Common myeloid progenitor, CD34-positive (primary cell): ENCODE data around the gene PLCXD1.
"Not testable (repeated sequence)": the region's sequence is repeated elsewhere in the genome, so short reads cannot be mapped to it uniquely, and the experiment has no call there.

Source experiments
- CTCF ChIA-PET: fragments of 350-600 bp; sonication (Branson Sonifier 250); formaldehyde crosslinking; loops from one replicate; lab custom pipeline; 2021; ENCODE audit warnings: antibody characterized with exemption; lab: Charles Lee
- POLR2A ChIA-PET: fragments of 350-600 bp; sonication (Branson Sonifier 250); formaldehyde crosslinking; loops from one replicate; lab custom pipeline; 2021; ENCODE audit warnings: antibody characterized with exemption; lab: Charles Lee
- DNase-seq, 3 donors: peaks; one replicate each; pipeline versions ENCODE4 v3.0.0 to v3.0.0-alpha.2; 2013
- H3K27ac ChIP-seq, 2 experiments: 1 replicate in 1 of 2; 2 replicates in 1 of 2; pipeline ENCODE4 v1.7.0; 2013; ENCODE audit warnings: inconsistent platforms in 2 of 2, low read length in 2 of 2, mild to moderate bottlenecking in 2 of 2, low read depth in 1 of 2, moderate library complexity in 1 of 2; ENCODE audit not compliant: severe bottlenecking in 2 of 2, insufficient read depth in 1 of 2, poor library complexity in 1 of 2
- H3K27me3 ChIP-seq, 5 experiments: replicated peaks in 2 of 5; 1 replicate in 3 of 5; 2 replicates in 2 of 5; pipeline versions ENCODE4 v1.6.1 to v1.7.0; 2013; ENCODE audit warnings: low read length in 4 of 5, mild to moderate bottlenecking in 2 of 5, moderate library complexity in 2 of 5, inconsistent platforms in 1 of 5; ENCODE audit not compliant: insufficient read depth in 5 of 5, control insufficient read depth in 4 of 5
- H3K36me3 ChIP-seq, 4 experiments: 1 replicate in 2 of 4; 2 replicates in 2 of 4; pipeline versions ENCODE4 v1.6.1 to v1.7.0; 2013; ENCODE audit warnings: low read length in 3 of 4, control low read depth in 1 of 4, mild to moderate bottlenecking in 1 of 4; ENCODE audit not compliant: control insufficient read depth in 4 of 4, insufficient read depth in 4 of 4
- H3K4me1 ChIP-seq, 4 experiments: 1 replicate in 3 of 4; 2 replicates in 1 of 4; pipeline versions ENCODE4 v1.6.1 to v1.7.1; 2013; ENCODE audit warnings: low read length in 3 of 4, mild to moderate bottlenecking in 3 of 4, control low read depth in 1 of 4, inconsistent platforms in 1 of 4, moderate library complexity in 1 of 4; ENCODE audit not compliant: control insufficient read depth in 4 of 4, insufficient read depth in 4 of 4; ENCODE audit errors: control extremely low read depth in 1 of 4
- H3K4me3 ChIP-seq, 7 experiments: 1 replicate in 4 of 7; 2 replicates in 3 of 7; pipeline versions ENCODE4 v1.5.1 to v1.7.0; 2013; ENCODE audit warnings: mild to moderate bottlenecking in 7 of 7, low read length in 6 of 7, moderate library complexity in 6 of 7, inconsistent platforms in 2 of 7, low read depth in 2 of 7, control low read depth in 1 of 7; ENCODE audit not compliant: insufficient read depth in 4 of 7, control insufficient read depth in 1 of 7; ENCODE audit errors: extremely low read depth in 1 of 7
- H3K9me3 ChIP-seq, 5 experiments: 1 replicate in 4 of 5; 2 replicates in 1 of 5; pipeline versions ENCODE4 v1.6.1 to v1.7.1; 2013; ENCODE audit warnings: low read length in 4 of 5, mild to moderate bottlenecking in 2 of 5, inconsistent platforms in 1 of 5, low read depth in 1 of 5, moderate library complexity in 1 of 5; ENCODE audit not compliant: control insufficient read depth in 4 of 5, insufficient read depth in 2 of 5; ENCODE audit errors: control extremely low read depth in 1 of 5
- WGBS: methylation state at CpG from one replicate; pipeline ENCODE4 v1.1.5; 2013; ENCODE audit not compliant: insufficient coverage; 5-methylcytosine and 5-hydroxymethylcytosine counted together

The PLCXD1 gene

GRCh38 chrX:252244-252956, 28.8 kb upstream of the PLCXD1 start:
- Histone ChIP-seq H3K4me3 (no peak overlapping the region), H3K9me3 (peaks cover 0 to 10% (median 0%) of the 10 kb centered on the region in 5 experiments), H3K4me1 (peaks cover 0 to 5% (median 2%) of the 10 kb centered on the region in 4 experiments), H3K36me3 (no peaks in the 10 kb centered on the region), H3K27me3 (no peaks in the 10 kb centered on the region), H3K27ac (no peak overlapping the region)
- no peak for DNase-seq
- WGBS = 98% methylated on average over 10 of the region's 12 CpGs
- CTCF ChIA-PET = no interaction called here
- POLR2A ChIA-PET = no interaction called here

GRCh38 chrX:252957-253291, 28.3 kb upstream of the PLCXD1 start:
- Histone ChIP-seq H3K4me1 (peaks cover 0 to 5% (median 2%) of the 10 kb centered on the region in 4 experiments), H3K27ac (no peak overlapping the region), H3K27me3 (no peaks in the 10 kb centered on the region), H3K36me3 (no peaks in the 10 kb centered on the region), H3K4me3 (no peak overlapping the region), H3K9me3 (peaks cover 0 to 10% (median 0%) of the 10 kb centered on the region in 5 experiments)
- DNase-seq = no peak
- ChIA-PET CTCF (no interaction called here), POLR2A (no interaction called here)
- WGBS = 100% methylated on average over 1 of the region's 3 CpGs

- Histone ChIP-seq H3K27ac (no peak overlapping the region), H3K4me3 (no peak overlapping the region), H3K27me3 (no peaks in the 10 kb centered on the region), H3K36me3 (no peaks in the 10 kb centered on the region), H3K4me1 (peaks cover 0 to 5% (median 2%) of the 10 kb centered on the region in 4 experiments), H3K9me3 (peaks cover 0 to 10% (median 0%) of the 10 kb centered on the region in 5 experiments)
- WGBS = 96% methylated on average over 37 of the region's 44 CpGs
- DNase-seq = no peak
- POLR2A ChIA-PET = no interaction called here
- CTCF ChIA-PET = no interaction called here
Measured at GRCh38 chrX:253451-254297, 27.5 kb upstream of the PLCXD1 start.

- Histone ChIP-seq H3K4me1 (peaks cover 0 to 5% (median 2%) of the 10 kb centered on the region in 4 experiments), H3K9me3 (peaks cover 0 to 10% (median 0%) of the 10 kb centered on the region in 5 experiments), H3K36me3 (no peaks in the 10 kb centered on the region), H3K27ac (no peak overlapping the region), H3K4me3 (no peak overlapping the region), H3K27me3 (no peaks in the 10 kb centered on the region)
- 95% methylated on average over 27 of the region's 27 CpGs for WGBS
- DNase-seq = no peak
- ChIA-PET POLR2A (no interaction called here), CTCF (no interaction called here)
Measured at GRCh38 chrX:254630-255215, 26.5 kb upstream of the PLCXD1 start.

- Histone ChIP-seq H3K27me3 (no peaks in the 10 kb centered on the region), H3K36me3 (no peaks in the 10 kb centered on the region), H3K9me3 (peaks cover 0 to 10% (median 0%) of the 10 kb centered on the region in 5 experiments), H3K4me3 (no peak overlapping the region), H3K27ac (no peak overlapping the region), H3K4me1 (peaks cover 0 to 4% (median 2%) of the 10 kb centered on the region in 4 experiments)
- DNase-seq = no peak
- ChIA-PET POLR2A (no interaction called here), CTCF (no interaction called here)
- 88% methylated on average over 27 of the region's 28 CpGs for WGBS
Measured at GRCh38 chrX:255923-256331, 25.3 kb upstream of the PLCXD1 start.

- H3K36me3 ChIP-seq, H3K9me3 ChIP-seq, H3K4me3 ChIP-seq, H3K27me3 ChIP-seq, POLR2A ChIA-PET, CTCF ChIA-PET, DNase-seq, H3K4me1 ChIP-seq, H3K27ac ChIP-seq: not testable (repeated sequence)
- WGBS = 98% methylated on average over 14 of the region's 14 CpGs
Measured at GRCh38 chrX:257054-257453, 24.1 kb upstream of the PLCXD1 start.
